SK-N-SH treated with all-trans-retinoic acid at 6 μM for 48 hours (cell line): ENCODE results near the gene STARD13.

Experiments
- ATAC-seq: fragments of 200-7000 bp; cut with Tn5 transposase; 3 replicates; pipeline ENCODE4 v1.9.1; 2020; ENCODE audit warnings: mild to moderate bottlenecking, moderate library complexity
- ARNTL ChIP-seq: fragments of 450-650 bp; formaldehyde crosslinking; IDR thresholded peaks from 2 replicates; pipeline ENCODE4 v1.5.0; 2020; ENCODE audit warnings: low read depth, mild to moderate bottlenecking, moderate library complexity, borderline replicate concordance
- BACH2 ChIP-seq: fragments of 250-450 bp; sonication (Bioruptor Pico); IDR thresholded peaks from 2 replicates; pipeline ENCODE4 v1.9.0; 2021; ENCODE audit warnings: mild to moderate bottlenecking, borderline replicate concordance
- CREB5 ChIP-seq: fragments of 250-450 bp; sonication (Bioruptor Pico); IDR thresholded peaks from 2 replicates; pipeline ENCODE4 v1.5.1; 2020; ENCODE audit warnings: low read depth, mild to moderate bottlenecking, moderate library complexity
- CSDC2 ChIP-seq: fragments of 250-450 bp; sonication (Bioruptor Pico); IDR thresholded peaks from 2 replicates; pipeline ENCODE4 v1.5.0; 2020; ENCODE audit warnings: mild to moderate bottlenecking, moderate library complexity
- CSRNP3 ChIP-seq: fragments of 250-450 bp; sonication (Bioruptor Pico); IDR thresholded peaks from 2 replicates; pipeline ENCODE4 v1.5.1; 2021; ENCODE audit warnings: mild to moderate bottlenecking, moderate library complexity
- ESRRG ChIP-seq: fragments of 250-450 bp; sonication (Bioruptor Pico); IDR thresholded peaks from 2 replicates; pipeline ENCODE4 v1.6.1; 2021; ENCODE audit warnings: mild to moderate bottlenecking
- GLIS3 ChIP-seq: fragments of 250-450 bp; sonication (Bioruptor Pico); IDR thresholded peaks from 2 replicates; pipeline ENCODE4 v1.5.0; 2020; ENCODE audit warnings: mild to moderate bottlenecking, moderate library complexity
- ISL1 ChIP-seq: fragments of 250-450 bp; sonication (Bioruptor Pico); IDR thresholded peaks from 2 replicates; pipeline ENCODE4 v2.1.2; 2022; ENCODE audit warnings: mild to moderate bottlenecking, moderate library complexity
- OSR1 ChIP-seq: fragments of 250-450 bp; sonication (Bioruptor Pico); IDR thresholded peaks from 2 replicates; pipeline ENCODE4 v1.8.0; 2022; ENCODE audit warnings: moderate library complexity, mild to moderate bottlenecking, inconsistent platforms
- PPARA ChIP-seq: fragments of 250-450 bp; sonication (Bioruptor Pico); IDR thresholded peaks from 2 replicates; pipeline ENCODE4 v1.5.0; 2020; ENCODE audit warnings: mild to moderate bottlenecking, borderline replicate concordance
- RARB ChIP-seq: fragments of 250-450 bp; sonication (Bioruptor Pico); IDR thresholded peaks from 2 replicates; pipeline ENCODE4 v1.8.0; 2021; ENCODE audit warnings: mild to moderate bottlenecking, moderate library complexity
- SNAI2 ChIP-seq: fragments of 250-450 bp; sonication (Bioruptor Pico); IDR thresholded peaks from 2 replicates; pipeline ENCODE4 v1.5.0; 2020; ENCODE audit warnings: mild to moderate bottlenecking, moderate library complexity
- TOX ChIP-seq: fragments of 250-450 bp; sonication (Bioruptor Pico); IDR thresholded peaks from 2 replicates; pipeline ENCODE4 v1.8.0; 2021; ENCODE audit warnings: mild to moderate bottlenecking, moderate library complexity, borderline replicate concordance
- TSHZ2 ChIP-seq: fragments of 250-450 bp; sonication (Bioruptor Pico); IDR thresholded peaks from 2 replicates; pipeline ENCODE4 v1.5.0; 2020; ENCODE audit warnings: mild to moderate bottlenecking, moderate library complexity
- ZC3H10 ChIP-seq: fragments of 250-450 bp; sonication (Bioruptor Pico); IDR thresholded peaks from 2 replicates; pipeline ENCODE4 v1.5.1; 2021; ENCODE audit warnings: mild to moderate bottlenecking, moderate library complexity
- ZFP3 ChIP-seq: fragments of 250-450 bp; sonication (Bioruptor Pico); IDR thresholded peaks from 2 replicates; pipeline ENCODE4 v1.5.0; 2020; ENCODE audit warnings: mild to moderate bottlenecking, moderate library complexity
- ZFP30 ChIP-seq: fragments of 450-650 bp; formaldehyde crosslinking; IDR thresholded peaks from 2 replicates; pipeline ENCODE4 v1.5.0; 2022; ENCODE audit warnings: mild to moderate bottlenecking, moderate library complexity
- ZNF565 ChIP-seq: fragments of 450-650 bp; formaldehyde crosslinking; conservative IDR thresholded peaks from 2 replicates; pipeline ENCODE4 v1.5.0; 2020; ENCODE audit warnings: low read depth, mild to moderate bottlenecking, moderate library complexity
- ZNF70 ChIP-seq: fragments of 450-650 bp; formaldehyde crosslinking; IDR thresholded peaks from 2 replicates; pipeline ENCODE4 v1.5.0; 2020; ENCODE audit warnings: mild to moderate bottlenecking, moderate library complexity
- ZNF8 ChIP-seq: fragments of 450-650 bp; formaldehyde crosslinking; IDR thresholded peaks from 2 replicates; pipeline ENCODE4 v1.5.0; 2020; ENCODE audit warnings: mild to moderate bottlenecking, moderate library complexity
- TF ChIP-seq, protein P1 (sequence below): fragments of 250-450 bp; sonication (Bioruptor Pico); IDR thresholded peaks from 2 replicates; pipeline ENCODE4 v1.8.0; 2021; ENCODE audit warnings: low read depth, mild to moderate bottlenecking, moderate library complexity, borderline replicate concordance
- TF ChIP-seq, protein P2 (sequence below): fragments of 250-450 bp; sonication (Bioruptor Pico); IDR thresholded peaks from 2 replicates; pipeline ENCODE4 v1.8.0; 2020; ENCODE audit warnings: mild to moderate bottlenecking, moderate library complexity, borderline replicate concordance

The STARD13 gene

DNA sequence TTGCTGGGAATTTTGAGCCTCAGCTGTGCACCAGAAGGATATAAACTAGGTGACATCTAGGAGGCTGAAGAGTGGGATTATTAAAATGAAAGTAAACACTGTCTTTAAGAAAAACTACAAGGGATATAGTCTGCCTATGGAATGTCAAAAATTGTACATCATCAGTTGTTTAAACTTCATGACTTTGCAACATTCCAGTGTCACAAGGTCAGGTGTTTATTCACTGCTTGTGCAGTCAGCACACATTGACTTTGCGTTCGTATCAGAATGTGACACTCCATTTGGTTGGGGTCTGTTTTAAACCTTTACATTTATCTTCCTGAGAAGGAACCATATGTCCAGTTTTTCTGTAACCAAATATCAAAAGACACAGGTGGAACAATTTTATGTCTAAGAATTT lies 183.7 kb downstream of the STARD13 start (continued):
- TF ChIP-seq, protein P1, sequence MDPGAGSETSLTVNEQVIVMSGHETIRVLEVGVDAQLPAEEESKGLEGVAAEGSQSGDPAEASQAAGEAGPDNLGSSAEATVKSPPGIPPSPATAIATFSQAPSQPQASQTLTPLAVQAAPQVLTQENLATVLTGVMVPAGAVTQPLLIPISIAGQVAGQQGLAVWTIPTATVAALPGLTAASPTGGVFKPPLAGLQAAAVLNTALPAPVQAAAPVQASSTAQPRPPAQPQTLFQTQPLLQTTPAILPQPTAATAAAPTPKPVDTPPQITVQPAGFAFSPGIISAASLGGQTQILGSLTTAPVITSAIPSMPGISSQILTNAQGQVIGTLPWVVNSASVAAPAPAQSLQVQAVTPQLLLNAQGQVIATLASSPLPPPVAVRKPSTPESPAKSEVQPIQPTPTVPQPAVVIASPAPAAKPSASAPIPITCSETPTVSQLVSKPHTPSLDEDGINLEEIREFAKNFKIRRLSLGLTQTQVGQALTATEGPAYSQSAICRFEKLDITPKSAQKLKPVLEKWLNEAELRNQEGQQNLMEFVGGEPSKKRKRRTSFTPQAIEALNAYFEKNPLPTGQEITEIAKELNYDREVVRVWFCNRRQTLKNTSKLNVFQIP (CRISPR knock-in tag): no peak

DNA sequence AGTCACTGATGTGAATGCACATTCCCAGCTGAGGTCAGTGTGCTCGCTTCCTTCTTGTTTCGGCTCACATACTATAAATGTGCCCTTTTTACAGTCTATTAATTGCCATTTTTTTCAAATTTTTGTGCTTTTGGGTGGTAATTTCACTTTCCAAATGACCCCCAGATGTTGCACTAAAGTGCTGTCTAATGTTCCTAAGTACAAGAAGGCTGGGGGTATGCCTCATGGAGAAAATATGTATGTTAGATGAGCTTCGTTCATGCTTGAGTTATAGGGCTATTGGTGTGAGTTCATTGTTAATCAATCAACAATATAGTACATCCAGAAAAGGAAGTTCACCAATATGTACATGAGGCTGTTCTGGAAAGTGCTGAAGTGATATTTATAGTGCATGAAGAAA lies 184.7 kb downstream of the STARD13 start:
- no peak for TF ChIP-seq ARNTL (CRISPR knock-in tag)
- TF ChIP-seq OSR1 (CRISPR knock-in tag): no peak
- no peak for TF ChIP-seq ZFP3 (CRISPR knock-in tag)
- TF ChIP-seq CSRNP3 (CRISPR knock-in tag): no peak
- TF ChIP-seq, protein P2, sequence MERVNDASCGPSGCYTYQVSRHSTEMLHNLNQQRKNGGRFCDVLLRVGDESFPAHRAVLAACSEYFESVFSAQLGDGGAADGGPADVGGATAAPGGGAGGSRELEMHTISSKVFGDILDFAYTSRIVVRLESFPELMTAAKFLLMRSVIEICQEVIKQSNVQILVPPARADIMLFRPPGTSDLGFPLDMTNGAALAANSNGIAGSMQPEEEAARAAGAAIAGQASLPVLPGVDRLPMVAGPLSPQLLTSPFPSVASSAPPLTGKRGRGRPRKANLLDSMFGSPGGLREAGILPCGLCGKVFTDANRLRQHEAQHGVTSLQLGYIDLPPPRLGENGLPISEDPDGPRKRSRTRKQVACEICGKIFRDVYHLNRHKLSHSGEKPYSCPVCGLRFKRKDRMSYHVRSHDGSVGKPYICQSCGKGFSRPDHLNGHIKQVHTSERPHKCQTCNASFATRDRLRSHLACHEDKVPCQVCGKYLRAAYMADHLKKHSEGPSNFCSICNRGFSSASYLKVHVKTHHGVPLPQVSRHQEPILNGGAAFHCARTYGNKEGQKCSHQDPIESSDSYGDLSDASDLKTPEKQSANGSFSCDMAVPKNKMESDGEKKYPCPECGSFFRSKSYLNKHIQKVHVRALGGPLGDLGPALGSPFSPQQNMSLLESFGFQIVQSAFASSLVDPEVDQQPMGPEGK (CRISPR knock-in tag): no peak
- no peak for TF ChIP-seq SNAI2 (CRISPR knock-in tag)
- no peak for TF ChIP-seq ZNF70 (CRISPR knock-in tag)
- no peak for TF ChIP-seq BACH2 (CRISPR knock-in tag)
- no peak for TF ChIP-seq TOX (CRISPR knock-in tag)
- no peak for TF ChIP-seq ZC3H10 (CRISPR knock-in tag)
- TF ChIP-seq CREB5 (CRISPR knock-in tag): no peak
- TF ChIP-seq, protein P1 (CRISPR knock-in tag): no peak
- no peak for TF ChIP-seq ZFP30 (CRISPR knock-in tag)
- no peak for TF ChIP-seq GLIS3
- no peak for TF ChIP-seq ESRRG (CRISPR knock-in tag)
- TF ChIP-seq CSDC2 (CRISPR knock-in tag): no peak
- TF ChIP-seq ZNF565 (CRISPR knock-in tag): no peak
- TF ChIP-seq ISL1 (CRISPR knock-in tag): no peak
- TF ChIP-seq PPARA (CRISPR knock-in tag): no peak
- TF ChIP-seq, all 23 proteins: peak for 0
- no peak for ATAC-seq

GRCh38 chr13:33099860-33100259 lies 185.7 kb downstream of the STARD13 start:
- ATAC-seq: no peak
- TF ChIP-seq, protein P1 (CRISPR knock-in tag): no peak
- TF ChIP-seq CSRNP3 (CRISPR knock-in tag): no peak
- no peak for TF ChIP-seq ZNF565 (CRISPR knock-in tag)
- TF ChIP-seq GLIS3: no peak
- TF ChIP-seq CREB5 (CRISPR knock-in tag): no peak
- TF ChIP-seq CSDC2 (CRISPR knock-in tag): no peak
- no peak for TF ChIP-seq ZNF8 (CRISPR knock-in tag)
- TF ChIP-seq TSHZ2 (CRISPR knock-in tag): no peak
- TF ChIP-seq BACH2 (CRISPR knock-in tag): no peak
- TF ChIP-seq ISL1 (CRISPR knock-in tag): no peak
- no peak for TF ChIP-seq RARB (CRISPR knock-in tag)
- no peak for TF ChIP-seq ARNTL (CRISPR knock-in tag)
- TF ChIP-seq SNAI2 (CRISPR knock-in tag): no peak
- no peak for TF ChIP-seq TOX (CRISPR knock-in tag)
